Activated naive CD4-positive, alpha-beta T cell treated with anti-CD3 and anti-CD28 coated beads, Interleukin-2, amount 10 ng/mL, durations not matched to agents 7 days and 5 days (primary cell): ENCODE results near the gene MYPOP.
"Not testable (repeated sequence)": the region's sequence is repeated elsewhere in the genome, so short reads cannot be mapped to it uniquely, and the experiment has no call there.

Source experiments
- CTCF ChIA-PET: fragments of 350-600 bp; sonication (Branson Sonifier 250); formaldehyde crosslinking; loops from one replicate; lab custom pipeline; 2021; ENCODE audit warnings: antibody characterized with exemption; lab: Charles Lee
- DNase-seq: peaks from one replicate; pipeline ENCODE4 v3.0.0-alpha.2; 2020
- H3K27ac Mint-ChIP-seq: one replicate; pipeline ENCODE4 v1.8.0; 2021; ENCODE audit warnings: mild to moderate bottlenecking, moderate library complexity, mixed read lengths
- H3K27me3 Mint-ChIP-seq: one replicate; pipeline ENCODE4 v1.8.0; 2021; ENCODE audit warnings: mild to moderate bottlenecking, mixed read lengths
- H3K36me3 Mint-ChIP-seq: one replicate; pipeline ENCODE4 v1.8.0; 2021; ENCODE audit warnings: mixed read lengths
- H3K4me1 Mint-ChIP-seq: one replicate; pipeline ENCODE4 v1.8.0; 2021; ENCODE audit warnings: mixed read lengths
- H3K4me3 Mint-ChIP-seq: one replicate; pipeline ENCODE4 v1.8.0; 2021; ENCODE audit warnings: mild to moderate bottlenecking, moderate library complexity, mixed read lengths
- H3K9me3 Mint-ChIP-seq: one replicate; pipeline ENCODE4 v1.8.0; 2021; ENCODE audit warnings: mixed read lengths

MYPOP gene

GRCh38 chr19:45899919-45900589 is 2.4 kb downstream of the MYPOP start:
- no peak overlapping the region for H3K4me3 Mint-ChIP-seq

GRCh38 chr19:45899253-45899652 is 3.2 kb downstream of the MYPOP start:
- H3K4me3 Mint-ChIP-seq, result no peak overlapping the region
- peaks cover 31% of the 10 kb centered on the region for H3K4me1 Mint-ChIP-seq
- CTCF ChIA-PET, result no interaction called here
- no peak overlapping the region for H3K27ac Mint-ChIP-seq
- no peaks in the 10 kb centered on the region for H3K9me3 Mint-ChIP-seq
- peaks cover 5% of the 10 kb centered on the region for H3K27me3 Mint-ChIP-seq
- H3K36me3 Mint-ChIP-seq, result peaks cover 35% of the 10 kb centered on the region
- no peak for DNase-seq

More at GRCh38 chr19:45899919-45900589, 2.4 kb downstream of the MYPOP start:
- no peak for DNase-seq
- no peaks in the 10 kb centered on the region for H3K9me3 Mint-ChIP-seq
- H3K4me1 Mint-ChIP-seq, result peaks cover 31% of the 10 kb centered on the region
- H3K27me3 Mint-ChIP-seq, result peaks cover 9% of the 10 kb centered on the region
- CTCF ChIA-PET, result interaction anchor here (0.9 to 1.1 kb wide), 2 partner anchors 14 to 16 kb away, joined by 3 read pairs; partner anchors contain the start of gene NANOS2
- no peak overlapping the region for H3K27ac Mint-ChIP-seq
- peaks cover 32% of the 10 kb centered on the region for H3K36me3 Mint-ChIP-seq

DNA sequence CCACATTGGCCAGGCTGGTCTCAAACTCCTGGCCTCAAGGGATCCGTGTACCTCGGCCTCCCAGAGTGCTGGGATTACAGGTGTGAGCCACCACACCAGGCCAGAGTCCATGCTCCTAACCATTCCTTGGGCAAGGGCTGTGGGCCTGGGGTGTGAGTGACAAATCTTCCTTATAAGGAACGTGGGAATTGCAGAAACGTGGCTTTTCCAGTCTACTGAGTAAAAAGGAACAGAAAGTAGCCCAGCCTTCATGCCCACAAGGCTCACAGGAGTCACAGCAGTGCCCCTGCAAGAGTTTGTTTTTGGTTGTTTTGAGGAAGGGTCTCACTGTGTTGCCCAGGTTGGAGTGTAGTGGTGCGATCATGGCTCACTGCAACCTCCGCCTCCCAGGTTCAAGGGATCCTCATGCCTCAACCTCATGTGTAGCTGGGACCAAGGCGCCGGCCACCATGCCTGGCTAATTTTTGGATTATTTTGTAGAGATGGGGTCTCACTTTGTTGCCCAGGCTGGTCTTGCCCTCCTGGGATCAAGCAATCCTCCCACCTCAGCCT is 5.1 kb downstream of the MYPOP start:
- no peak for DNase-seq
- Mint-ChIP-seq H3K27me3 (no peaks in the 10 kb centered on the region), H3K4me1 (peaks cover 21% of the 10 kb centered on the region), H3K4me3 (no peak overlapping the region), H3K9me3 (no peaks in the 10 kb centered on the region), H3K36me3 (peaks cover 35% of the 10 kb centered on the region), H3K27ac (no peak overlapping the region)
- CTCF ChIA-PET, result no interaction called here

DNA sequence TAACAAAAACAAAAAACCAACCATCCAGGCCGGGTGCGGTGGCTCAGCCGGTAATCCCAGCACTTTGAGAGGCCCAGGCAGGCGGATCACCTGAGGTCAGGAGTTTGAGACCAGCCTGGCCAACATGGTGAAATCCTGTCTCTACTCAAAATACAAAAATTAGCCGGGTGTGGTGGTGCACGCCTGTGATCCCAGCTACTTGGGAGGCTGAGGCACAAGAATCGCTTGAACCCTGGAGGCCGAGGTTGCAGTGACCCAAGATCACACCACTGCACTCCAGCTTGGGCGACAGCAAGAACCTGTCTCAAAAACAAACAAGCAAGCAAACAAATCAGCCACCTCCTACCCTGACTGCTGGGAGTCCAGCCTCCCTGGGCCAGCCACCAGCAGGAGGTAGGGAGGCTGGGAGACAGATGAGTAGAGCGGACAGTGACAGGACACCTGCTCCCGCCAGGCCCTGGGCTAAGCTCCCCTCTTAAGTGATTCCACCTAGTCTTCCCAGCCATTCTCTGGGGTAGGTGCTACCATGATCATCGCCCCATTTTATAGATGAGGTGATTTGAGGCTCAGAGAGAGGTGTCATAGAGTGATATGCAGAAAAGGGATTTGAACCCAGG is 6.3 kb downstream of the MYPOP start:
- H3K4me1 Mint-ChIP-seq, result peaks cover 16% of the 10 kb centered on the region
- H3K27me3 Mint-ChIP-seq, H3K4me3 Mint-ChIP-seq, H3K9me3 Mint-ChIP-seq, H3K27ac Mint-ChIP-seq, DNase-seq, CTCF ChIA-PET: not testable (repeated sequence)
- H3K36me3 Mint-ChIP-seq, result peaks cover 33% of the 10 kb centered on the region

GRCh38 chr19:45895519-45895972 is 6.9 kb downstream of the MYPOP start:
- peaks cover 28% of the 10 kb centered on the region for H3K36me3 Mint-ChIP-seq
- no peaks in the 10 kb centered on the region for H3K27me3 Mint-ChIP-seq
- H3K27ac Mint-ChIP-seq, result no peak overlapping the region
- H3K4me3 Mint-ChIP-seq, result no peak overlapping the region
- no peaks in the 10 kb centered on the region for H3K9me3 Mint-ChIP-seq
- peaks cover 11% of the 10 kb centered on the region for H3K4me1 Mint-ChIP-seq
- DNase-seq, result no peak
- CTCF ChIA-PET, result interaction anchor here (1.0 kb wide), 1 partner anchor 12 kb away, joined by 4 read pairs; no protein-coding TSS in a partner anchor

DNA sequence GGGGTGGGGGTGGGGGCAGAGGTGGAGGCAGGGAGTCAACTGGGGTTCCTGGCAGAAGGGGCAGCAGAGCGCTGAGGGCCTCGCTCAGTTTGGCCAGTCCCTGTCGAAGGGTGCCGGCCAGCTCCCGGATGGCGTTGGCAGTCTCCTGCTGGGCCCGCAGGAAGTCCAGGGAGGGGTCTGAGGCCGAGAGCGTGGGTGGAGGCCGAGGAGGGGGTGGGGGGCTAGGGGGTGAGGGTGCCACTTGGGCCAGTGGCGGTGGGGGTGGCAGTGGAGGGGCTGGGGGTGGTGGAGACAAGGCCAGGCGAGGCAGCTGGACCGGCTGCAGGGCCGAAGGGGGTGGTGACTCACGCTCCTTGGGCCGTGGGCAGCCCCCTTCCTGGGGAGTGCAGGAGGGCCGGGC is 11.5 kb downstream of the MYPOP start:
- H3K9me3 Mint-ChIP-seq, result no peaks in the 10 kb centered on the region
- no peak overlapping the region for H3K27ac Mint-ChIP-seq
- CTCF ChIA-PET, result no interaction called here
- no peaks in the 10 kb centered on the region for H3K27me3 Mint-ChIP-seq
- peaks cover 17% of the 10 kb centered on the region for H3K36me3 Mint-ChIP-seq
- DNase-seq, result no peak
- peaks cover 16% of the 10 kb centered on the region for H3K4me1 Mint-ChIP-seq
- H3K4me3 Mint-ChIP-seq, result no peak overlapping the region

DNA sequence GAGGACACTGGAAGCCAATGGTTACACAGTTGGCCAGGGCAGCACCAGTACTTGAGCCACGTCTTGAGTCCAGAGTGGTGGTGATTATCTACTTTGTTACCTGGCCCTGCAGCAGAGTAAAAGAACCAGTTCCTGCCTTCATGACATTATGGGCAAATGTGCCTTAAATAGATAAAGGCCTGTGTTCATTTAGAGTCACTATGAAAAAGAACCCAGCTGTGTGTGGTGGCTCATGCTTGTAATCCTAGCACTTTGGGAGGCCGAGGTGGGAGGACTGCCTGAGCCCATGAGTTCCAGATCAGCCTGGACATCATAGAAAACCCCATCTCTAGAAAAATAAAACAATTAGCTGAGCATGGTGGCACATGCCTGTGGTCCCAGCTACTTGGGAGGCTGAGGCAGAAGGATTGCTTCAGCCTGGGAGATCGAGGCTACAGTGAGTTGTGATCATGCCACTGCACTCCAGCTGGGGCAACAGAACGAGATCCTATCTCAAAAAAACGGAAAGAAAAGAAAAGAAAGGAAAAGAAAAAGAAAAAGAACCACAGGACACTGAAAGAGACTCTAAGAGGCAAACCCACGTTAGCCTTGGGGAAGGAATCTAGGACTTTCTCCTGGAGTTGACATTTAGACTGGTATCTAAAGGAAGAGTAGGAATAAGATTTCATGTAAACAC is 13.1 kb downstream of the MYPOP start:
- CTCF ChIA-PET, result interaction anchor here (1.3 kb wide), 1 partner anchor 12 kb away, joined by 3 read pairs; no protein-coding TSS in a partner anchor
- Mint-ChIP-seq H3K27me3 (no peaks in the 10 kb centered on the region), H3K27ac (no peak overlapping the region), H3K9me3 (no peaks in the 10 kb centered on the region), H3K4me1 (peaks cover 21% of the 10 kb centered on the region), H3K36me3 (peaks cover 7% of the 10 kb centered on the region), H3K4me3 (no peak overlapping the region)
- no peak for DNase-seq

DNA sequence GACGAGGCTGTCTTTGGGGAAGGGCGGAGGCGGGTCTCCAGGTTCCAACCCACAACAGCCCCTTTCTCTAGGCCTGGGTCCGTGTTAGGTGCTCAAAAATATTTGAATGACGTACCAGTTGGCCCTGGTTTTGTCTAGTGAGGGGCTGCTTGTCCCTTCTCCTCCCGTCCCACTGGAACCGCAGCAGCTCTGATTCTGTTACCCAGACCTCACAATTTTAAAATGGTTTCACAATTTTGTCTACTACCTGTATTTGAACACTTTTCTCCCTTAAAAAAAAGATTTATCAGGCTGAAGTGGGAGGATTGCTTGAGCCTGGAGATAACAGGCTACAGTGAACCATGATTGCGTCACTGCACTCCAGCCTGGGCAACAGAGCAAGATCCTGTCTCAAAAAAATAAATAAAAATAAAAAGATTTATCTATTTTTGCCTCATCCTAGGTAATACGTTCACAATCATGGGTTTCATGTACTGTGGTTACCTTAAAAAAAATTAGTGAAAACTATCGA is 15.2 kb downstream of the MYPOP start:
- no peaks in the 10 kb centered on the region for H3K9me3 Mint-ChIP-seq
- no peaks in the 10 kb centered on the region for H3K27me3 Mint-ChIP-seq
- H3K4me3 Mint-ChIP-seq, result peak overlapping the region; percentile 90
- peaks cover 10% of the 10 kb centered on the region for H3K36me3 Mint-ChIP-seq
- peaks cover 30% of the 10 kb centered on the region for H3K4me1 Mint-ChIP-seq
- no peak for DNase-seq
- CTCF ChIA-PET, result interaction anchor here (0.7 kb wide), 1 partner anchor 7 kb away, joined by 3 read pairs; no protein-coding TSS in a partner anchor
- H3K27ac Mint-ChIP-seq, result peak overlapping the region; percentile 96

- CTCF ChIA-PET, result interaction anchor here (0.7 to 5.3 kb wide), 7 partner anchors 8 to 123 kb away, joined by 3 to 58 read pairs (median 5); partner anchors contain the start of genes FOXA3, MYPOP, SIX5 and SYMPK
- Mint-ChIP-seq H3K9me3 (no peaks in the 10 kb centered on the region), H3K27me3 (peaks cover 4% of the 10 kb centered on the region), H3K36me3 (peaks cover 10% of the 10 kb centered on the region), H3K4me1 (peaks cover 34% of the 10 kb centered on the region), H3K27ac (peak overlapping the region; percentile 96), H3K4me3 (peak overlapping the region; percentile 90)
- peak; percentile 97 for DNase-seq
These were observed 15.8 kb downstream of the MYPOP start for GRCh38 chr19:45886427-45887199.

GRCh38 chr19:45885556-45886426 is 16.6 kb downstream of the MYPOP start, which contains the start of gene IRF2BP1:
IRF2BP1 (minus strand) TSS chr19:45886141; CDS start chr19:45885774, 367 bp downstream.
- peaks cover 10% of the 10 kb centered on the region for H3K36me3 Mint-ChIP-seq
- peaks cover 40% of the 10 kb centered on the region for H3K4me1 Mint-ChIP-seq
- CTCF ChIA-PET, result interaction anchor here (1.1 to 5.3 kb wide), 7 partner anchors 15 to 124 kb away, joined by 3 to 58 read pairs (median 5); partner anchors contain the start of genes FOXA3, MYPOP, SIX5 and SYMPK
- peak within 1 kb of the TSS; percentile 96 for H3K27ac Mint-ChIP-seq
- peak; percentile 94 for DNase-seq
- H3K4me3 Mint-ChIP-seq, result peak within 1 kb of the TSS; percentile 90
- H3K9me3 Mint-ChIP-seq, result no peaks in the 10 kb centered on the region
- peaks cover 12% of the 10 kb centered on the region for H3K27me3 Mint-ChIP-seq

GRCh38 chr19:45884682-45885555 is 17.5 kb downstream of the MYPOP start:
- Mint-ChIP-seq H3K9me3 (no peaks in the 10 kb centered on the region), H3K4me3 (peak overlapping the region; percentile 56), H3K36me3 (peaks cover 6% of the 10 kb centered on the region), H3K27ac (no peak overlapping the region), H3K4me1 (peaks cover 40% of the 10 kb centered on the region), H3K27me3 (peaks cover 14% of the 10 kb centered on the region)
- DNase-seq, result peak; percentile 40
- CTCF ChIA-PET, result interaction anchor here (1.1 to 5.3 kb wide), 6 partner anchors 16 to 125 kb away, joined by 3 to 58 read pairs (median 5); partner anchors contain the start of genes FOXA3, SIX5 and SYMPK
